ENCODE data around the gene CYSRT1. TPM values are rescaled to one million over a fixed set of nuclear protein-coding genes. Genes with fewer than 3 reads are reported as not detected.

CYSRT1 gene
- polyA plus RNA-seq, 1 donor (not counting 4 experiments of a cell fraction or from before 2014, with no cell fraction given): 0.80 TPM

DNA sequence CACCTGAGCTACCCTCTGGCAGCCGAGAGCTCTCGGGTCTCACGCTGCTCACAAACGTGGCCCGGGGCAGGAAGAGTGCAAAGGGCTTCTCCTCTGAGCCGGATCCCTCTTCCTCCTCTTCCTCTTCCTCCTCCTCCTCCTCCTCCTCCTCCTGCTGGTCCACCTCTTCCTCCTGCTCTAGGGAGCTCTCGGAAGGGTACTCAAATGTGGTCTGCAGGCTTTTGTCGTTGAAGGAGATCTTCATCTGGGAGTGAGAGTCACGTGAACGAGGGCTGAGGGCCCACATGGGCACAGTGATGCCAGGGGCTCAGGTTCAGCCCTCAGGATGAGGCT lies 32.6 kb upstream of the CYSRT1 start:
- no peak overlapping the region for H3K9ac ChIP-seq (ENCODE audit: control insufficient read depth, extremely low read depth, insufficient read depth, low read length)
- no peak for FAIRE-seq
- TF ChIP-seq EZH2 (IDR thresholded peaks at IDR 0.05; ENCODE audit: low read length): no peak
- TF ChIP-seq, protein P1, sequence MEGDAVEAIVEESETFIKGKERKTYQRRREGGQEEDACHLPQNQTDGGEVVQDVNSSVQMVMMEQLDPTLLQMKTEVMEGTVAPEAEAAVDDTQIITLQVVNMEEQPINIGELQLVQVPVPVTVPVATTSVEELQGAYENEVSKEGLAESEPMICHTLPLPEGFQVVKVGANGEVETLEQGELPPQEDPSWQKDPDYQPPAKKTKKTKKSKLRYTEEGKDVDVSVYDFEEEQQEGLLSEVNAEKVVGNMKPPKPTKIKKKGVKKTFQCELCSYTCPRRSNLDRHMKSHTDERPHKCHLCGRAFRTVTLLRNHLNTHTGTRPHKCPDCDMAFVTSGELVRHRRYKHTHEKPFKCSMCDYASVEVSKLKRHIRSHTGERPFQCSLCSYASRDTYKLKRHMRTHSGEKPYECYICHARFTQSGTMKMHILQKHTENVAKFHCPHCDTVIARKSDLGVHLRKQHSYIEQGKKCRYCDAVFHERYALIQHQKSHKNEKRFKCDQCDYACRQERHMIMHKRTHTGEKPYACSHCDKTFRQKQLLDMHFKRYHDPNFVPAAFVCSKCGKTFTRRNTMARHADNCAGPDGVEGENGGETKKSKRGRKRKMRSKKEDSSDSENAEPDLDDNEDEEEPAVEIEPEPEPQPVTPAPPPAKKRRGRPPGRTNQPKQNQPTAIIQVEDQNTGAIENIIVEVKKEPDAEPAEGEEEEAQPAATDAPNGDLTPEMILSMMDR (optimal IDR thresholded peaks at IDR 0.05 in 1 of 3, IDR thresholded peaks at IDR 0.05 in 1 of 3, conservative IDR thresholded peaks at IDR 0.05 in 1 of 3; ENCODE audit: extremely low read depth in 1 of 3, insufficient read depth in 2 of 3, low read length in 3 of 3): no peak
- peaks cover 3% of the 10 kb centered on the region for H3K27me3 ChIP-seq (ENCODE audit: control insufficient read depth, extremely low read depth, insufficient read depth, low read length)
- H3K4me1 ChIP-seq (ENCODE audit: control insufficient read depth, extremely low read depth, insufficient read depth, low read length): peaks cover 30% of the 10 kb centered on the region
- H3K27ac ChIP-seq (ENCODE audit: control insufficient read depth, insufficient read depth, low read length): no peak overlapping the region
- no peak for DNase-seq (ENCODE audit: low read depth, low spot score)
- dilution Hi-C loops (cut with MboI; ENCODE audit: extremely low pct_ligation_motif_present, low sequenced_read_pairs): no loop called here
- no peak overlapping the region for H3K4me2 ChIP-seq (ENCODE audit: control insufficient read depth, extremely low read depth, insufficient read depth, low read depth, low read length)
- H2AFZ ChIP-seq (ENCODE audit: control insufficient read depth, low read length): no peak overlapping the region
- H3K9me1 ChIP-seq (ENCODE audit: control insufficient read depth, extremely low read depth, insufficient read depth, low read length): peaks cover 3% of the 10 kb centered on the region
- H3K9me3 ChIP-seq (ENCODE audit: control insufficient read depth, low read depth, low read length): no peaks in the 10 kb centered on the region
- H3K79me2 ChIP-seq (ENCODE audit: control insufficient read depth, insufficient read depth, low read length): peaks cover 27% of the 10 kb centered on the region
- H3K36me3 ChIP-seq (ENCODE audit: control insufficient read depth in 2 of 2, extremely low read depth in 1 of 2, insufficient read depth in 2 of 2, low read length in 2 of 2): peaks cover 9 to 13% of the 10 kb centered on the region in 2 experiments
- peaks cover 5% of the 10 kb centered on the region for H4K20me1 ChIP-seq (ENCODE audit: control insufficient read depth, extremely low read depth, insufficient read depth, low read length)
- H3K4me3 ChIP-seq (ENCODE audit: control insufficient read depth in 2 of 3, extremely low read depth in 1 of 3, insufficient read depth in 2 of 3, low read depth in 1 of 3, low read length in 3 of 3): no peak overlapping the region

DNA sequence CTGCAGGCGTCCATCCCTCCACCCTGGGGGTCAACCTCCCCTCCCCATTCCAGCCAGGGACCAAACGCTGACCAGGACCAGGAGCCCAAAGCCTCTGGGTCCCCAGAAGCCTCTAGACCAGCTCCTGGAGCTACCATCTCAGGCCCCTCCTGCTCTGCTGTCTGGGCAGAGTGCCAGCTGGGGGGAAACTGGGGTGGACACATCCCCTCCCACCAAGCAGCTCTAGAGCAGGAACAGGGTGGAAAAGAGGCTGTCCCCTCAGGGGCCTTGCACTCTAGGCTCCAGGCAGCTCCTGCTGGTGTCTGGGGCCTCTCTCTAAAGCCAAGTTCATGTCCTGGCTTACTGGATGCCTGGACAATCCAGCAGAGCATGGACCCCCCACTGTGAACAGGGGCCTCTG lies 32.1 kb upstream of the CYSRT1 start:
- no peaks in the 10 kb centered on the region for H3K9me3 ChIP-seq (ENCODE audit: control insufficient read depth, low read depth, low read length)
- no peak for TF ChIP-seq EZH2 (IDR thresholded peaks at IDR 0.05; ENCODE audit: low read length)
- TF ChIP-seq, protein P1 (optimal IDR thresholded peaks at IDR 0.05 in 1 of 3, IDR thresholded peaks at IDR 0.05 in 1 of 3, conservative IDR thresholded peaks at IDR 0.05 in 1 of 3; ENCODE audit: extremely low read depth in 1 of 3, insufficient read depth in 2 of 3, low read length in 3 of 3): no peak
- H3K27me3 ChIP-seq (ENCODE audit: control insufficient read depth, extremely low read depth, insufficient read depth, low read length): peaks cover 3% of the 10 kb centered on the region
- H3K4me3 ChIP-seq (ENCODE audit: control insufficient read depth in 2 of 3, extremely low read depth in 1 of 3, insufficient read depth in 2 of 3, low read depth in 1 of 3, low read length in 3 of 3): no peak overlapping the region
- peaks cover 7% of the 10 kb centered on the region for H4K20me1 ChIP-seq (ENCODE audit: control insufficient read depth, extremely low read depth, insufficient read depth, low read length)
- peaks cover 22% of the 10 kb centered on the region for H3K79me2 ChIP-seq (ENCODE audit: control insufficient read depth, insufficient read depth, low read length)
- H2AFZ ChIP-seq (ENCODE audit: control insufficient read depth, low read length): no peak overlapping the region
- H3K9ac ChIP-seq (ENCODE audit: control insufficient read depth, extremely low read depth, insufficient read depth, low read length): no peak overlapping the region
- no peak for DNase-seq (ENCODE audit: low read depth, low spot score)
- H3K27ac ChIP-seq (ENCODE audit: control insufficient read depth, insufficient read depth, low read length): no peak overlapping the region
- H3K4me2 ChIP-seq (ENCODE audit: control insufficient read depth, extremely low read depth, insufficient read depth, low read depth, low read length): no peak overlapping the region
- peaks cover 3% of the 10 kb centered on the region for H3K9me1 ChIP-seq (ENCODE audit: control insufficient read depth, extremely low read depth, insufficient read depth, low read length)
- peaks cover 9 to 13% of the 10 kb centered on the region in 2 experiments for H3K36me3 ChIP-seq (ENCODE audit: control insufficient read depth in 2 of 2, extremely low read depth in 1 of 2, insufficient read depth in 2 of 2, low read length in 2 of 2)
- dilution Hi-C loops (cut with MboI; ENCODE audit: extremely low pct_ligation_motif_present, low sequenced_read_pairs): no loop called here
- H3K4me1 ChIP-seq (ENCODE audit: control insufficient read depth, extremely low read depth, insufficient read depth, low read length): peaks cover 29% of the 10 kb centered on the region
- FAIRE-seq: no peak
